ENCODE measurements around the gene GALM. TPM values are rescaled to one million over a fixed set of nuclear protein-coding genes. Genes with fewer than 3 reads are reported as not detected.

GALM gene
- total and polyA plus RNA-seq, 4 donors: 20.5 to 32.8 (median 26.1) TPM

DNA sequence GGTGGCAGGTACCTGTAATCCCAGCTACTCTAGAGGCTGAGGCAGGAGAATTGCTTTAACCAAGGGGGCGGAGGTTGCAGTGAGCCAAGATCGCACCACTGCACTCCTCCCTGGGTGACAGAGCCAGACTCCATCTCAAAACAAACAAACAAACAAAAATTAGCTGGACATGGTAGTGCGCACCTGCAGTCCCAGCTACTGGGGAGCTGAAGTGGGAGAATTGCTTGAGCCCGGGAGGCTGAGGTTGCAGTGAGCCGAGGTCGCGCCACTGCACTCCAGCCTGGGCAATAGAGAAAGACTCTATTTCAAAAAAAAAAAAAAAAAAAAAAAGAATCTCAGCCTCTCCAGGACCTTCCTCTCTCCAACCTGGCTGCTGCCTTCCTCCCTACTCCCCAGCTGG is 65.2 kb downstream of the GALM start:
- Histone ChIP-seq H3K36me3 (ENCODE audit: control insufficient read depth in 4 of 4, insufficient read depth in 3 of 4, low read depth in 1 of 4, low read length in 3 of 4) (peaks cover 2 to 16% (median 9%) of the 10 kb centered on the region in 4 donors), H3K27ac (ENCODE audit: low read depth in 1 of 2, low read length in 2 of 2) (peak overlapping the region; percentile 70 to 84), H3K4me3 (ENCODE audit: low read depth in 1 of 3, low read length in 3 of 3) (no peak overlapping the region), H3K27me3 (ENCODE audit: control insufficient read depth in 4 of 4, insufficient read depth in 4 of 4, low read length in 3 of 4) (no peaks in the 10 kb centered on the region), H3K9ac (ENCODE audit: low read depth in 1 of 2, low read length in 2 of 2) (peak overlapping the region in 1 of 2 donors; percentile 72), H3K9me3 (ENCODE audit: control insufficient read depth in 4 of 4, low read length in 3 of 4) (no peaks in the 10 kb centered on the region), H3K4me1 (ENCODE audit: control insufficient read depth in 4 of 4, insufficient read depth in 4 of 4, low read length in 3 of 4) (peaks cover 19 to 44% (median 30%) of the 10 kb centered on the region in 4 donors)
- 91% methylated on average over 7 of the region's 7 CpGs for WGBS
- TF ChIP-seq, protein P1, sequence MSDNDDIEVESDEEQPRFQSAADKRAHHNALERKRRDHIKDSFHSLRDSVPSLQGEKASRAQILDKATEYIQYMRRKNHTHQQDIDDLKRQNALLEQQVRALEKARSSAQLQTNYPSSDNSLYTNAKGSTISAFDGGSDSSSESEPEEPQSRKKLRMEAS (IDR thresholded peaks at IDR 0.05): no peak
- TF ChIP-seq HNF4A (conservative IDR thresholded peaks at IDR 0.05): no peak
- DNase-seq (ENCODE audit: low spot score): no peak

DNA sequence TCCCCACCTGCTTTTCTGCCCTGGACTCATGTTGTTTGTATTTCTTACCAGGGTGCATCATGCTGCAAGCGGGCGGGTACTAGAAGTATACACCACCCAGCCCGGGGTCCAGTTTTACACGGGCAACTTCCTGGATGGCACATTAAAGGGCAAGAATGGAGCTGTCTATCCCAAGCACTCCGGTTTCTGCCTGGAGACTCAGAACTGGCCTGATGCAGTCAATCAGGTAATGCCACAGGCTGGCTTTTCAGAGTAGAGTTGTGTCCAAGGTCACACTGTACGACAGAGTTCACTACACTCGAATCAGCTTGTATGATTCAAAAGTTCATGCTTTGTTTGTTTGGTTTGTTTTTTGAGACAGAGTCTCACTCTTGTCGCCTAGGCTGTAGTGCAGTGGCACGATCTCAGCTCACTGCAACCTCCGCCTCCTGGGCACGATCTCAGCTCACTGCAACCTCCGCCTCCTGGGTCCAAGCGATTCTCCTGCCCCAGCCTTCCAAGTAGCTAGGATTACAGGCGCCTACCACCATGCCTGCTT is 65.8 kb downstream of the GALM start:
- H3K36me3 ChIP-seq (ENCODE audit: control insufficient read depth in 4 of 4, insufficient read depth in 3 of 4, low read depth in 1 of 4, low read length in 3 of 4): peaks cover 2 to 16% (median 9%) of the 10 kb centered on the region in 4 donors

More for the DNA sequence above, 65.8 kb downstream of the GALM start:
- peak overlapping the region; percentile 70 to 84 for H3K27ac ChIP-seq (ENCODE audit: low read depth in 1 of 2, low read length in 2 of 2)
- H3K4me3 ChIP-seq (ENCODE audit: low read depth in 1 of 3, low read length in 3 of 3): no peak overlapping the region
- H3K4me1 ChIP-seq (ENCODE audit: control insufficient read depth in 4 of 4, insufficient read depth in 4 of 4, low read length in 3 of 4): peaks cover 19 to 44% (median 30%) of the 10 kb centered on the region in 4 donors
- H3K9me3 ChIP-seq (ENCODE audit: control insufficient read depth in 4 of 4, low read length in 3 of 4): no peaks in the 10 kb centered on the region
- 41% methylated on average over 14 of the region's 14 CpGs for WGBS
- peak; percentile 38 for DNase-seq (ENCODE audit: low spot score)
- no peaks in the 10 kb centered on the region for H3K27me3 ChIP-seq (ENCODE audit: control insufficient read depth in 4 of 4, insufficient read depth in 4 of 4, low read length in 3 of 4)
- TF ChIP-seq FOXA1 (IDR thresholded peaks at IDR 0.05): peak; percentile 67
- TF ChIP-seq, protein P1 (IDR thresholded peaks at IDR 0.05): peak; percentile 76
- TF ChIP-seq TAF1 (conservative IDR thresholded peaks at IDR 0.05): no peak
- peak; percentile 51 to 53 for TF ChIP-seq RAD21 (IDR thresholded peaks at IDR 0.05)
- peak; percentile 44 for TF ChIP-seq HNF4G (IDR thresholded peaks at IDR 0.05)
- peak; percentile 82 for TF ChIP-seq YY1 (IDR thresholded peaks at IDR 0.05)
- TF ChIP-seq, protein P2, sequence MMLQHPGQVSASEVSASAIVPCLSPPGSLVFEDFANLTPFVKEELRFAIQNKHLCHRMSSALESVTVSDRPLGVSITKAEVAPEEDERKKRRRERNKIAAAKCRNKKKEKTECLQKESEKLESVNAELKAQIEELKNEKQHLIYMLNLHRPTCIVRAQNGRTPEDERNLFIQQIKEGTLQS (IDR thresholded peaks at IDR 0.05): peak; percentile 50
- TF ChIP-seq RXRA (IDR thresholded peaks at IDR 0.05): peak; percentile 93 to 98
- TF ChIP-seq HNF4A (conservative IDR thresholded peaks at IDR 0.05): peak; percentile 80 to 89
- TF ChIP-seq NR2F2 (IDR thresholded peaks at IDR 0.05): no peak
- TF ChIP-seq, protein P3, sequence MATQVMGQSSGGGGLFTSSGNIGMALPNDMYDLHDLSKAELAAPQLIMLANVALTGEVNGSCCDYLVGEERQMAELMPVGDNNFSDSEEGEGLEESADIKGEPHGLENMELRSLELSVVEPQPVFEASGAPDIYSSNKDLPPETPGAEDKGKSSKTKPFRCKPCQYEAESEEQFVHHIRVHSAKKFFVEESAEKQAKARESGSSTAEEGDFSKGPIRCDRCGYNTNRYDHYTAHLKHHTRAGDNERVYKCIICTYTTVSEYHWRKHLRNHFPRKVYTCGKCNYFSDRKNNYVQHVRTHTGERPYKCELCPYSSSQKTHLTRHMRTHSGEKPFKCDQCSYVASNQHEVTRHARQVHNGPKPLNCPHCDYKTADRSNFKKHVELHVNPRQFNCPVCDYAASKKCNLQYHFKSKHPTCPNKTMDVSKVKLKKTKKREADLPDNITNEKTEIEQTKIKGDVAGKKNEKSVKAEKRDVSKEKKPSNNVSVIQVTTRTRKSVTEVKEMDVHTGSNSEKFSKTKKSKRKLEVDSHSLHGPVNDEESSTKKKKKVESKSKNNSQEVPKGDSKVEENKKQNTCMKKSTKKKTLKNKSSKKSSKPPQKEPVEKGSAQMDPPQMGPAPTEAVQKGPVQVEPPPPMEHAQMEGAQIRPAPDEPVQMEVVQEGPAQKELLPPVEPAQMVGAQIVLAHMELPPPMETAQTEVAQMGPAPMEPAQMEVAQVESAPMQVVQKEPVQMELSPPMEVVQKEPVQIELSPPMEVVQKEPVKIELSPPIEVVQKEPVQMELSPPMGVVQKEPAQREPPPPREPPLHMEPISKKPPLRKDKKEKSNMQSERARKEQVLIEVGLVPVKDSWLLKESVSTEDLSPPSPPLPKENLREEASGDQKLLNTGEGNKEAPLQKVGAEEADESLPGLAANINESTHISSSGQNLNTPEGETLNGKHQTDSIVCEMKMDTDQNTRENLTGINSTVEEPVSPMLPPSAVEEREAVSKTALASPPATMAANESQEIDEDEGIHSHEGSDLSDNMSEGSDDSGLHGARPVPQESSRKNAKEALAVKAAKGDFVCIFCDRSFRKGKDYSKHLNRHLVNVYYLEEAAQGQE (IDR thresholded peaks at IDR 0.05): peak; percentile 53
- TF ChIP-seq FOXA2 (IDR thresholded peaks at IDR 0.05): peak; percentile 78
- TF ChIP-seq ZBTB33 (IDR thresholded peaks at IDR 0.05): peak; percentile 86
- peak; percentile 90 for TF ChIP-seq SP1 (IDR thresholded peaks at IDR 0.05)
- TF ChIP-seq, protein P4, sequence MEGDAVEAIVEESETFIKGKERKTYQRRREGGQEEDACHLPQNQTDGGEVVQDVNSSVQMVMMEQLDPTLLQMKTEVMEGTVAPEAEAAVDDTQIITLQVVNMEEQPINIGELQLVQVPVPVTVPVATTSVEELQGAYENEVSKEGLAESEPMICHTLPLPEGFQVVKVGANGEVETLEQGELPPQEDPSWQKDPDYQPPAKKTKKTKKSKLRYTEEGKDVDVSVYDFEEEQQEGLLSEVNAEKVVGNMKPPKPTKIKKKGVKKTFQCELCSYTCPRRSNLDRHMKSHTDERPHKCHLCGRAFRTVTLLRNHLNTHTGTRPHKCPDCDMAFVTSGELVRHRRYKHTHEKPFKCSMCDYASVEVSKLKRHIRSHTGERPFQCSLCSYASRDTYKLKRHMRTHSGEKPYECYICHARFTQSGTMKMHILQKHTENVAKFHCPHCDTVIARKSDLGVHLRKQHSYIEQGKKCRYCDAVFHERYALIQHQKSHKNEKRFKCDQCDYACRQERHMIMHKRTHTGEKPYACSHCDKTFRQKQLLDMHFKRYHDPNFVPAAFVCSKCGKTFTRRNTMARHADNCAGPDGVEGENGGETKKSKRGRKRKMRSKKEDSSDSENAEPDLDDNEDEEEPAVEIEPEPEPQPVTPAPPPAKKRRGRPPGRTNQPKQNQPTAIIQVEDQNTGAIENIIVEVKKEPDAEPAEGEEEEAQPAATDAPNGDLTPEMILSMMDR (IDR thresholded peaks at IDR 0.05; ENCODE audit: low read depth, low read length, missing input control): no peak
- peak in 1 of 2 donors; percentile 59 for TF ChIP-seq EGR1 (IDR thresholded peaks at IDR 0.05; ENCODE audit: low read depth in 2 of 2)
- TF ChIP-seq GABPA (IDR thresholded peaks at IDR 0.05 in 1 of 2, conservative IDR thresholded peaks at IDR 0.05 in 1 of 2): peak in 1 of 2 donors; percentile 32
- peak; percentile 37 to 93 for TF ChIP-seq JUND (IDR thresholded peaks at IDR 0.05)
- H3K9ac ChIP-seq (ENCODE audit: low read depth in 1 of 2, low read length in 2 of 2): peak overlapping the region in 1 of 2 donors; percentile 72

Measured in liver (tissue), 9 donors.